ENCODE results near the gene COPB2. TPM values are rescaled to one million over a fixed set of nuclear protein-coding genes. Genes with fewer than 3 reads are reported as not detected.
"Not testable (repeated sequence)": the region's sequence is repeated elsewhere in the genome, so short reads cannot be mapped to it uniquely, and the experiment has no call there.

COPB2 gene
- polyA plus RNA-seq, 2 donors: 23.2 to 50.6 TPM

GRCh38 chr3:139382291-139382690 lies 7.2 kb downstream of the COPB2 start:
- not testable (repeated sequence) for H3K36me3 ChIP-seq (ENCODE audit: control insufficient read depth in 2 of 2, insufficient read depth in 2 of 2, low read length in 1 of 2); H3K4me1 ChIP-seq (ENCODE audit: control insufficient read depth in 2 of 2, insufficient read depth in 2 of 2, low read length in 1 of 2)
- WGBS, 2 donors: 59 to 76% methylated on average over 2 of the region's 2 CpGs

DNA sequence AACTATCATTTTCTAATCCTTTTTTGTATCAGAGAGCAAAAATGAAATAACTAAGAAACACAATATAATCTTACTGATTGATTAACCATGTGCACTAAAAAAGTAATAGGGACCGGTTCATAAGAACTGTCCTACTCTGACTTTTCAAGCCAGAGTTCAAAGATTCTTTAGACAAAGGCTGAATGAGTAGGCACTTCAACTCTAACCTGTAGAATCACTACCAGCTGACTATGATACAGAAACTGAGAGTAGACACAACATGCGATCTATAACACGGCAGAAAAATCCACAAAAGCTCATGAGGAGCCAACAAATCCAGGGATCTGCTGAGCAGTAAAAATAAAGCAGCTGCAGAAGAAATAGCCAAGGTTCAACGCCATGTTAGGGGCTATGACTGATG lies 8.9 kb downstream of the COPB2 start:
- Histone ChIP-seq H3K4me3 (ENCODE audit: low read depth in 1 of 2, low read length in 2 of 2) (no peak overlapping the region), H3K27me3 (ENCODE audit: control insufficient read depth in 1 of 2, insufficient read depth in 2 of 2, low read length in 2 of 2) (no peaks in the 10 kb centered on the region), H3K4me1 (ENCODE audit: control insufficient read depth in 2 of 2, insufficient read depth in 2 of 2, low read length in 1 of 2) (no peaks in the 10 kb centered on the region), H3K27ac (ENCODE audit: low read depth in 2 of 2, low read length in 1 of 2) (no peak overlapping the region), H3K36me3 (ENCODE audit: control insufficient read depth in 2 of 2, insufficient read depth in 2 of 2, low read length in 1 of 2) (peaks cover 2 to 3% of the 10 kb centered on the region in 2 donors), H3K9me3 (ENCODE audit: control insufficient read depth in 2 of 2, insufficient read depth in 1 of 2, low read depth in 1 of 2, low read length in 1 of 2) (no peaks in the 10 kb centered on the region)
- WGBS, 2 donors: 87 to 94% methylated on average over 4 of the region's 4 CpGs

More at GRCh38 chr3:139382291-139382690, 7.2 kb downstream of the COPB2 start:
- not testable (repeated sequence) for H3K9me3 ChIP-seq (ENCODE audit: control insufficient read depth in 2 of 2, insufficient read depth in 1 of 2, low read depth in 1 of 2, low read length in 1 of 2); H3K27ac ChIP-seq (ENCODE audit: low read depth in 2 of 2, low read length in 1 of 2); H3K27me3 ChIP-seq (ENCODE audit: control insufficient read depth in 1 of 2, insufficient read depth in 2 of 2, low read length in 2 of 2); H3K4me3 ChIP-seq (ENCODE audit: low read depth in 1 of 2, low read length in 2 of 2)

- 82% methylated on average over 3 of the region's 3 CpGs for WGBS, 2 donors
- H3K36me3 ChIP-seq (ENCODE audit: control insufficient read depth in 2 of 2, insufficient read depth in 2 of 2, low read length in 1 of 2): peaks cover 4 to 7% of the 10 kb centered on the region in 2 donors
Measured at GRCh38 chr3:139378587-139379241, 10.7 kb downstream of the COPB2 start.

DNA sequence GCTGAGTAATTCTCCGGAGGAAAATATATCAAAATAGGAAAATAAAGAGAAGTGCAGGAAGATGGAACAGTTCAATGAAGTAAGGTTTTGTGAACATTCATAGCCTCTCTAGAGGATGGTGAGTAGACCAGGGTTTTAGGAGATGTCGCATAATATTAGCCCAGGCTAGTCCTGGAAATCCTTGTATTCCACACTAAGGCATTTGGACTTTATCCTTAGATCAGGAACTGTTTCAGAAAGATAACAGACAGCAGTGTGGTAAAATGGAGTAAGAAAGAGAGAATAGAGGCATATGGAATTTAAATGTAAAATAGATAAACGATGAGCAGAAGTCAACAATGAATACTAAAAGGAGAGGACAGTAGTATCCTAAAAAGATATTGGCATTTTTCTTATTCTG lies 12.1 kb downstream of the COPB2 start:
- Histone ChIP-seq H3K36me3 (ENCODE audit: control insufficient read depth in 2 of 2, insufficient read depth in 2 of 2, low read length in 1 of 2) (peaks cover 9 to 13% of the 10 kb centered on the region in 2 donors), H3K9me3 (ENCODE audit: control insufficient read depth in 2 of 2, insufficient read depth in 1 of 2, low read depth in 1 of 2, low read length in 1 of 2) (no peaks in the 10 kb centered on the region), H3K27ac (ENCODE audit: low read depth in 2 of 2, low read length in 1 of 2) (no peak overlapping the region), H3K4me1 (ENCODE audit: control insufficient read depth in 2 of 2, insufficient read depth in 2 of 2, low read length in 1 of 2) (no peaks in the 10 kb centered on the region), H3K27me3 (ENCODE audit: control insufficient read depth in 1 of 2, insufficient read depth in 2 of 2, low read length in 2 of 2) (no peaks in the 10 kb centered on the region), H3K4me3 (ENCODE audit: low read depth in 1 of 2, low read length in 2 of 2) (no peak overlapping the region)
- 87 to 90% methylated on average over 3 of the region's 3 CpGs for WGBS, 2 donors

More at GRCh38 chr3:139378587-139379241, 10.7 kb downstream of the COPB2 start:
- H3K4me1 ChIP-seq (ENCODE audit: control insufficient read depth in 2 of 2, insufficient read depth in 2 of 2, low read length in 1 of 2): no peaks in the 10 kb centered on the region
- no peaks in the 10 kb centered on the region for H3K27me3 ChIP-seq (ENCODE audit: control insufficient read depth in 1 of 2, insufficient read depth in 2 of 2, low read length in 2 of 2)
- H3K9me3 ChIP-seq (ENCODE audit: control insufficient read depth in 2 of 2, insufficient read depth in 1 of 2, low read depth in 1 of 2, low read length in 1 of 2): no peaks in the 10 kb centered on the region
- no peak overlapping the region for H3K27ac ChIP-seq (ENCODE audit: low read depth in 2 of 2, low read length in 1 of 2)
- H3K4me3 ChIP-seq (ENCODE audit: low read depth in 1 of 2, low read length in 2 of 2): no peak overlapping the region

DNA sequence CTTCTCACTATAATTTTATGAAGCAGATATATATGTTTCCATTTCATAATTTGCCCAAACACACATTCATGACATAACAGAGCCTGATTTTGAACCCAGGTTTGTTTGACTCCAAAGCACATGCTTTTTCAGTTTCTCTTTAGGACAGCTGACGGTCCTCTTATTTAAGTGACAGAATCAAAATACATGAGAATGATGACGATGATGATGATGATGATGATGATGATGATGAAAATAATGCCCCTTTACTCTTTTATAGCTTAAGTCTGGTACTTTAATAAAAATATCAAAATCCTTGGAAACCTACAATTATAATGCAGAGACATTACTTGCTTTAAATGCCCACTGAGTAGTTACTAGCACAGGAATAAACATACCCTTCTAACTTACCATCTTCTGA lies 15.3 kb downstream of the COPB2 start:
- Histone ChIP-seq H3K27me3 (ENCODE audit: control insufficient read depth in 1 of 2, insufficient read depth in 2 of 2, low read length in 2 of 2) (no peaks in the 10 kb centered on the region), H3K36me3 (ENCODE audit: control insufficient read depth in 2 of 2, insufficient read depth in 2 of 2, low read length in 1 of 2) (peaks cover 17 to 23% of the 10 kb centered on the region in 2 donors), H3K4me1 (ENCODE audit: control insufficient read depth in 2 of 2, insufficient read depth in 2 of 2, low read length in 1 of 2) (no peaks in the 10 kb centered on the region), H3K9me3 (ENCODE audit: control insufficient read depth in 2 of 2, insufficient read depth in 1 of 2, low read depth in 1 of 2, low read length in 1 of 2) (no peaks in the 10 kb centered on the region), H3K27ac (ENCODE audit: low read depth in 2 of 2, low read length in 1 of 2) (no peak overlapping the region), H3K4me3 (ENCODE audit: low read depth in 1 of 2, low read length in 2 of 2) (no peak overlapping the region)
- WGBS, 2 donors: 88 to 92% methylated on average over 2 of the region's 2 CpGs

DNA sequence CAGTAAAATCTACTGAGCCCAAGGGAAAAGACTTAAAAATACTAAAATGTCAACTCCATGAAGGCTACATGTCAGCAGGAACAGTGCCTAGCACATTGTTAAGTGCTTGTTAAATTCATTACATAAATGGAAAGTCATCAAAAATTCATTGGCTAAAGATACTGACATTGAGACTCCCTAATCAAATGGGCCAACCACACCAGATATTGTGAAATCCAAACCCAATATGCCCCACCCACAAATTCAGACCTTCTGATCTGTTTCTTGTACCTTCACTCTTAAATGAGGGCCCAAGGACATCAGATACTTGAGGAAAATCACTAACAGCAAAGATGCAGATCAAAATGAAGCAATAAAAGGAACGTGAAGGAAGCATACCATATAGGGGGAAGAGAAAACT lies 24.9 kb downstream of the COPB2 start:
- H3K4me1 ChIP-seq (ENCODE audit: control insufficient read depth in 2 of 2, insufficient read depth in 2 of 2, low read length in 1 of 2): no peaks in the 10 kb centered on the region
- H3K4me3 ChIP-seq (ENCODE audit: low read depth in 1 of 2, low read length in 2 of 2): no peak overlapping the region
- H3K9me3 ChIP-seq (ENCODE audit: control insufficient read depth in 2 of 2, insufficient read depth in 1 of 2, low read depth in 1 of 2, low read length in 1 of 2): no peaks in the 10 kb centered on the region
- no peak overlapping the region for H3K27ac ChIP-seq (ENCODE audit: low read depth in 2 of 2, low read length in 1 of 2)
- WGBS, 2 donors: 78 to 95% methylated on average over 1 of the region's 1 CpG
- no peaks in the 10 kb centered on the region for H3K27me3 ChIP-seq (ENCODE audit: control insufficient read depth in 1 of 2, insufficient read depth in 2 of 2, low read length in 2 of 2)
- H3K36me3 ChIP-seq (ENCODE audit: control insufficient read depth in 2 of 2, insufficient read depth in 2 of 2, low read length in 1 of 2): peaks cover 10 to 18% of the 10 kb centered on the region in 2 donors

DNA sequence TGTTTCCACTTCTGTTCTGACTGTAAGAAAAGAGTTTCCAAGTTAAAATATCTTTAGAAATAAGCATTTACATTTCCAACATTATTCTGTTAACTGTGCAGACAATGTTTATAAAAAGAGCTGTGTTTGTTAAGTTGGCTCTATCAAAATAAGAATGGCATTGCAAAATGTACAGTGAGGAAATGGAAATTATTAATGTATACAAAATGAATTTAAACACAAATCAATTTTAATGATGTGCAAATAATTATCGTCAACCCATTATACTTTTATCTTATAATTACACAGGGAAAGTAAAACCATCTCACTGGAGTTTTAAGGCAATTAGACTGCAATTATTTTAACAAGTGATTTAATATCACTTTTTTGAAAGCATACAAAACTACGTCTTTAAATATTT lies 28.2 kb downstream of the COPB2 start:
- no peak overlapping the region for H3K27ac ChIP-seq (ENCODE audit: low read depth in 2 of 2, low read length in 1 of 2)
- 75 to 88% methylated on average over 2 of the region's 2 CpGs for WGBS, 2 donors
- no peaks in the 10 kb centered on the region for H3K9me3 ChIP-seq (ENCODE audit: control insufficient read depth in 2 of 2, insufficient read depth in 1 of 2, low read depth in 1 of 2, low read length in 1 of 2)
- H3K4me1 ChIP-seq (ENCODE audit: control insufficient read depth in 2 of 2, insufficient read depth in 2 of 2, low read length in 1 of 2): no peaks in the 10 kb centered on the region
- H3K4me3 ChIP-seq (ENCODE audit: low read depth in 1 of 2, low read length in 2 of 2): no peak overlapping the region
- H3K27me3 ChIP-seq (ENCODE audit: control insufficient read depth in 1 of 2, insufficient read depth in 2 of 2, low read length in 2 of 2): no peaks in the 10 kb centered on the region
- H3K36me3 ChIP-seq (ENCODE audit: control insufficient read depth in 2 of 2, insufficient read depth in 2 of 2, low read length in 1 of 2): peaks cover 11 to 19% of the 10 kb centered on the region in 2 donors

GRCh38 chr3:139358841-139359562 lies 30.4 kb downstream of the COPB2 start:
- H3K9me3 ChIP-seq (ENCODE audit: control insufficient read depth in 2 of 2, insufficient read depth in 1 of 2, low read depth in 1 of 2, low read length in 1 of 2): no peaks in the 10 kb centered on the region
- H3K4me3 ChIP-seq (ENCODE audit: low read depth in 1 of 2, low read length in 2 of 2): no peak overlapping the region
- H3K27ac ChIP-seq (ENCODE audit: low read depth in 2 of 2, low read length in 1 of 2): no peak overlapping the region
- H3K36me3 ChIP-seq (ENCODE audit: control insufficient read depth in 2 of 2, insufficient read depth in 2 of 2, low read length in 1 of 2): peaks cover 14 to 26% of the 10 kb centered on the region in 2 donors
- no peaks in the 10 kb centered on the region for H3K27me3 ChIP-seq (ENCODE audit: control insufficient read depth in 1 of 2, insufficient read depth in 2 of 2, low read length in 2 of 2)
- 71 to 73% methylated on average over 3 of the region's 3 CpGs for WGBS, 2 donors
- no peaks in the 10 kb centered on the region for H3K4me1 ChIP-seq (ENCODE audit: control insufficient read depth in 2 of 2, insufficient read depth in 2 of 2, low read length in 1 of 2)

- no peak overlapping the region for H3K4me3 ChIP-seq (ENCODE audit: low read depth in 1 of 2, low read length in 2 of 2)
- H3K27ac ChIP-seq (ENCODE audit: low read depth in 2 of 2, low read length in 1 of 2): no peak overlapping the region
- no peaks in the 10 kb centered on the region for H3K9me3 ChIP-seq (ENCODE audit: control insufficient read depth in 2 of 2, insufficient read depth in 1 of 2, low read depth in 1 of 2, low read length in 1 of 2)
- 70 to 77% methylated on average over 4 of the region's 4 CpGs for WGBS, 2 donors
- peaks cover 14 to 23% of the 10 kb centered on the region in 2 donors for H3K36me3 ChIP-seq (ENCODE audit: control insufficient read depth in 2 of 2, insufficient read depth in 2 of 2, low read length in 1 of 2)
- H3K4me1 ChIP-seq (ENCODE audit: control insufficient read depth in 2 of 2, insufficient read depth in 2 of 2, low read length in 1 of 2): no peaks in the 10 kb centered on the region
- no peaks in the 10 kb centered on the region for H3K27me3 ChIP-seq (ENCODE audit: control insufficient read depth in 1 of 2, insufficient read depth in 2 of 2, low read length in 2 of 2)
Measured at GRCh38 chr3:139357899-139358298, 31.5 kb downstream of the COPB2 start.

DNA sequence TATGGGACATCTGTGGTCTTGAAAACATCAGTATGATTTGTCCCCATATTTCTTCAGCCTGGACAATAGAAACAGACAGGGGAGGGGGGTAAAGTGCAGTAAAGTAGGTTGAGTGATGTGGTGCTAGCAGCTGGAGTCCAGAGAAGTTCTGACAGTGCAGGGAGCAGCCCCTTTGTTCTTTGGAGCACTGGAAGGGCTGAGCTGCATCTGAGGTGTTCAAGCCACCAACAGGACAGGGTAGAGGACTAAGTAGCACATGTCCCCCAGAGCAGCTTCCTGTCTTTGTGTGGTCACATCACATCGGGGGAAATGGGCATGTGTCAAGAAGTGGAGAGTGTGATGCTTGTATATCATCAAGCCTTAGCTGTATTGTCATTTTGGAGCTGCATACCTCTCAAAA lies 33.6 kb downstream of the COPB2 start:
- no peak overlapping the region for H3K4me3 ChIP-seq (ENCODE audit: low read depth in 1 of 2, low read length in 2 of 2)
- no peaks in the 10 kb centered on the region for H3K27me3 ChIP-seq (ENCODE audit: control insufficient read depth in 1 of 2, insufficient read depth in 2 of 2, low read length in 2 of 2)
- no peak overlapping the region for H3K27ac ChIP-seq (ENCODE audit: low read depth in 2 of 2, low read length in 1 of 2)
- H3K4me1 ChIP-seq (ENCODE audit: control insufficient read depth in 2 of 2, insufficient read depth in 2 of 2, low read length in 1 of 2): no peaks in the 10 kb centered on the region
- H3K36me3 ChIP-seq (ENCODE audit: control insufficient read depth in 2 of 2, insufficient read depth in 2 of 2, low read length in 1 of 2): peaks cover 15 to 18% of the 10 kb centered on the region in 2 donors
- H3K9me3 ChIP-seq (ENCODE audit: control insufficient read depth in 2 of 2, insufficient read depth in 1 of 2, low read depth in 1 of 2, low read length in 1 of 2): no peaks in the 10 kb centered on the region
- WGBS, 2 donors: 59 to 63% methylated on average over 1 of the region's 1 CpG

Measured in esophagus (tissue), 2 donors.